Effector memory CD4-positive, alpha-beta T cell (primary cell): ENCODE results near the gene MTFP1.

Experiments
- DNase-seq, 3 donors: peaks; one replicate each; pipeline ENCODE4 v3.0.0-alpha.2; 2020
- H3K27ac ChIP-seq: 2 replicates; pipeline ENCODE4 v1.7.0; 2013; ENCODE audit warnings: mild to moderate bottlenecking, low read length, moderate library complexity; ENCODE audit not compliant: insufficient read depth, poor library complexity, severe bottlenecking
- H3K27me3 ChIP-seq: replicated peaks from 2 replicates; pipeline ENCODE4 v1.7.0; 2013; ENCODE audit warnings: mild to moderate bottlenecking, low read length; ENCODE audit not compliant: insufficient read depth, control insufficient read depth, poor library complexity, severe bottlenecking
- H3K36me3 ChIP-seq: 2 replicates; pipeline ENCODE4 v1.7.0; 2013; ENCODE audit warnings: mild to moderate bottlenecking, low read length, moderate library complexity; ENCODE audit not compliant: control insufficient read depth, insufficient read depth
- H3K4me1 ChIP-seq: 2 replicates; pipeline ENCODE4 v1.7.0; 2013; ENCODE audit warnings: low read length, mild to moderate bottlenecking; ENCODE audit not compliant: control insufficient read depth, insufficient read depth, poor library complexity, severe bottlenecking
- H3K4me3 ChIP-seq: 2 replicates; pipeline ENCODE4 v1.7.0; 2013; ENCODE audit warnings: low read length, low read depth, mild to moderate bottlenecking; ENCODE audit not compliant: insufficient read depth, poor library complexity, severe bottlenecking
- H3K9me3 ChIP-seq: 2 replicates; pipeline ENCODE4 v1.7.0; 2013; ENCODE audit warnings: mild to moderate bottlenecking, low read length, moderate library complexity; ENCODE audit not compliant: control insufficient read depth
- total RNA-seq, 3 donors: gene quantifications; one replicate each; lab custom pipeline; 2026; lab: John Stamatoyannopoulos, UW

MTFP1 gene, protein sequence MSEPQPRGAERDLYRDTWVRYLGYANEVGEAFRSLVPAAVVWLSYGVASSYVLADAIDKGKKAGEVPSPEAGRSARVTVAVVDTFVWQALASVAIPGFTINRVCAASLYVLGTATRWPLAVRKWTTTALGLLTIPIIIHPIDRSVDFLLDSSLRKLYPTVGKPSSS
- 1.2 to 9.2 (median 3.9) reads per million in 3 donors for total RNA-seq

DNA sequence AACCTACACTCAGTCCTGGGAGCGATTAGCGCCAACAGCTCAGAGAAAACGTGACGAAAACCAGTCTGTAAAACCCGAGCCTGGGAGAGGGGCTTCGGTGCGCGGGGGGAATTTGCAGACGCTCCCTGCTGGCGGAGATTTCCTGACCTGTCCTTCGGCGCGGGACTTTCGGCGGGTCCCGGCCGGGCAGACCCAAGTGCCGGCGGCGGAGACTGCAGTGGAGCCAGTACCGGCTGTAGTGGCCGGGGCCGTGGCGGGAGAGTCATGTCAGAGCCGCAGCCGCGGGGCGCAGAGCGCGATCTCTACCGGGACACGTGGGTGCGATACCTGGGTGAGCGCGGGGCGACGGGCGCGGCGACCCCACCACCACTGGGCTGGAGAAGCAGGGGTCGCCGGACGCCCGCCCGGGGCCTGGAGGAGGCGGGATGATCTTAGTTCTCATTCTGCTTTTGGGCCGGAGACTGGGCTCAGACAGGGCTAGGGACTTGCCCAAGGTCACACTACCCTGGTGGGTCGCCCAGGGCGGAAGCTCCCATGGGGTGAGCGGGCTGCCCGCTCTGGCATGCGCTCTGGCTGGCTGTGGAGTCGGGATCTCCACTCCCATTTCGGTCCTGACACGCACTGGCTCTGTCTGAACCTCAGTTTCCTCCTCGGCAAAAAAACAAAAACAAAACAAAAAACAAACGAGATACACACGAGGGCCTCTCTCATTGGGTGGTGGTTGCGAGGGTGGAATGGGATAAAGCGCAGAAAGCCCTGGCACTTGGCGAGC lies at the start of gene MTFP1:
MTFP1 (plus strand) TSS at position 153 of the 772 bp plus-strand sequence; CDS start at position 265, 112 bp downstream.
- H3K36me3 ChIP-seq: peaks cover 5% of the 10 kb centered on the region

DNA sequence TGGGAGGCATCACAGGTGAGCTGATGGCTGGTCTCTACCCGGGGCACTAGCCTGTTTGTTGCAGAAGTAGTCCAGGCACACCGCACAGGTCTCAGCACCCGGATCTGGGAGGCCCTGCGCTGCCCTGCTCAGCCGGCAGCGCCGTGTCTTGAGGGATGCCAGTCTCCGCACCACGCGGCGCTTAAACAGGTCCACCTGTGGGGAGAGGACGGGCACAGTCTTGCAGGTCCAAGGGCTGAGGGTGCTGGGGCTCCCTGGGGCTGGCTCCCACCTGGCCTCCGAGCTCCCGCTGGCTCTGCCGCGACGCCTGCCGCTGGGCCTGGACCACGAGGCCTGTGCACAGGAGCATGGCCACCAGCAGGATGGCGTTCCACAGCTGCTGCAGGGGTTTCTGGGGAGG lies 45.6 kb upstream of the MTFP1 start:
- no peaks in the 10 kb centered on the region for H3K36me3 ChIP-seq
- no peak overlapping the region for H3K4me3 ChIP-seq
- H3K9me3 ChIP-seq: no peaks in the 10 kb centered on the region
- H3K27me3 ChIP-seq: no peaks in the 10 kb centered on the region
- H3K27ac ChIP-seq: no peak overlapping the region
- no peak for DNase-seq
- no peaks in the 10 kb centered on the region for H3K4me1 ChIP-seq

More for the DNA sequence above, at the start of gene MTFP1:
- no peaks in the 10 kb centered on the region for H3K9me3 ChIP-seq
- no peaks in the 10 kb centered on the region for H3K27me3 ChIP-seq
- DNase-seq: peak in 2 of 3 donors; percentile 38 to 48
- H3K4me1 ChIP-seq: peaks cover 42% of the 10 kb centered on the region
- H3K4me3 ChIP-seq: peak within 1 kb of the TSS; percentile 80
- peak within 1 kb of the TSS; percentile 85 for H3K27ac ChIP-seq

DNA sequence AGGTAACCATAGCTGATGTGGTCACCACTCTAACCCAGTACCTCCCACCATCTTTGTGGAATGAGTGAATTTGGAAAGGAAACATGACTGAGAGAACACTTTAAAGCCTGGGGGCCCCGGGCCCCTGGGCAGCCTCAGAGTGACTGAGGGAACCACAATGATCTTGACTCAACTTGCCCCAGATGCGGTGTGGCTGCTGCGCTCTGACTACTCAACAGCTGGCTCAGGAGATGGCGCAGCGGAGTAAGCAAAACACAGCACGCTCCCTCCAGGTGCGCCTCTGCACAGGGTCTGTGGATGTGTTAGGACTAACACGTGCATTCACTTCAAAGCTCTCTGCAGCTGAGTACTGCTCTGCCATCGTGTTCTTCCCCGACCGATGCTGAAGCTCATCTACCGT lies 44.3 kb upstream of the MTFP1 start:
- no peaks in the 10 kb centered on the region for H3K9me3 ChIP-seq
- DNase-seq: no peak
- no peaks in the 10 kb centered on the region for H3K4me1 ChIP-seq
- no peak overlapping the region for H3K4me3 ChIP-seq
- no peak overlapping the region for H3K27ac ChIP-seq
- no peaks in the 10 kb centered on the region for H3K27me3 ChIP-seq
- H3K36me3 ChIP-seq: no peaks in the 10 kb centered on the region

DNA sequence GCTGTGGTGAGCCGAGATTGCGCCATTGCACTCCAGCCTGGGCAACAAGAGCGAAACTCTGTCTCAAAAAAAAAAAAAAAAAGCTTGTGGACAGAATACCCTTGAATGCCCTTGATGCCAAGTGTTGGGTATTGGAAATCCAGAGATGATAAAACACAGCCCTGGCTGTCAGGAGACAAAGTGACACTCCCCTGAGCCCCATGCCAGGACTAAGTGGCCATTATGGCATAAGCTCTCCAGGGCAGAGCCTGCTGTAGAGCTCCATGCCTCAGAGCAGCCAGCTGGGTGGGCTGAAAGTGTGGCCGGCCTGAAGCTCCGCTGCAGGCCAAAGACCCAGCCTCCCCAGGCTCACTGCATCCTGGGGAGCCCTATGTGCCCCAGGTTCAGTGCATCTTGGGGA lies 43.2 kb upstream of the MTFP1 start:
- Histone ChIP-seq H3K27ac (no peak overlapping the region), H3K9me3 (no peaks in the 10 kb centered on the region), H3K27me3 (no peaks in the 10 kb centered on the region), H3K4me3 (no peak overlapping the region), H3K36me3 (no peaks in the 10 kb centered on the region), H3K4me1 (peaks cover 6% of the 10 kb centered on the region)
- DNase-seq: no peak

- Histone ChIP-seq H3K36me3 (no peaks in the 10 kb centered on the region), H3K27me3 (no peaks in the 10 kb centered on the region), H3K4me3 (no peak overlapping the region), H3K4me1 (peaks cover 8% of the 10 kb centered on the region), H3K9me3 (no peaks in the 10 kb centered on the region), H3K27ac (no peak overlapping the region)
- DNase-seq: no peak
These were observed 42.5 kb upstream of the MTFP1 start for GRCh38 chr22:30383061-30383460.

DNA sequence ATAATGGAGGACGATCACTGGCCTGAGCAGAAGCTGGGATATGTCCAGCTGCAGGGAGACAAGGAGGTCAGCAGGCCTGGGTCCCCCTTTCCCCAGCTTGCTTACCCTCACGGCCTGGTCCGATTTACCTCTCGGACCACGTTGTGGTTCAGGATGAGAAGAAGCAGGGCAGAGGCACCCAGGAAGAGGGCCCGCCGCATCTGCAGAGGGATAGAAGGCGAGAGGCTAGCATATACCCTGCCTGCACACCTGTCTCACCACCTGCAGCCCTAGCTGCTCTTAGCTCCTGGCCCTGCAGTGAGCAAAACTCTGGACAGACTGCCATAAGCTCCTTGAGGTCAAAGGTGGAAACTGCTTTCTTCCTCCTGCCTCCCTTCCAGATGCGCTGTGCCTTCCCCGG lies 39.6 kb upstream of the MTFP1 start:
- Histone ChIP-seq H3K27ac (no peak overlapping the region), H3K4me3 (no peak overlapping the region)

DNA sequence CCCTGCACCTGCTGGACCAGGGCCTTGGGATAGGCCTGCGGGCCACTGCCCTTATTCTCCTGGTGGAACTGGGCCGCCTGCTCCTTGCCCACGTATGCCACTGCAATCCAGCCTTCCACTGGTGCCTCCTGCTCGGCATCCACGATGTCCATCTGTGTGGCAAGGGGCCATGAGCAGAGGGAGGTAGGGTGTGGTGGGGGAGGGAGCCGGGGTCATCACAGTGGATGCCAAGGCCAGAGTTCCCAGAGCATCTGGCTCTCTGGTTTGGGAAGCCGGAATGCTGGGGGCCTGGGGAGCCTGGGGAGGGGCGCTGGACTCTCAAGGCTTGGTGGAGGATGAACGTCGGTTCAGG lies 39.0 kb upstream of the MTFP1 start:
- DNase-seq: no peak
- H3K36me3 ChIP-seq: no peaks in the 10 kb centered on the region
- H3K4me3 ChIP-seq: peak overlapping the region; percentile 32
- H3K27me3 ChIP-seq: no peaks in the 10 kb centered on the region
- no peaks in the 10 kb centered on the region for H3K9me3 ChIP-seq
- H3K4me1 ChIP-seq: peaks cover 8% of the 10 kb centered on the region
- no peak overlapping the region for H3K27ac ChIP-seq

More for the DNA sequence above, 39.6 kb upstream of the MTFP1 start:
- Histone ChIP-seq H3K9me3 (no peaks in the 10 kb centered on the region), H3K27me3 (no peaks in the 10 kb centered on the region), H3K36me3 (no peaks in the 10 kb centered on the region), H3K4me1 (peaks cover 8% of the 10 kb centered on the region)
- DNase-seq: no peak

DNA sequence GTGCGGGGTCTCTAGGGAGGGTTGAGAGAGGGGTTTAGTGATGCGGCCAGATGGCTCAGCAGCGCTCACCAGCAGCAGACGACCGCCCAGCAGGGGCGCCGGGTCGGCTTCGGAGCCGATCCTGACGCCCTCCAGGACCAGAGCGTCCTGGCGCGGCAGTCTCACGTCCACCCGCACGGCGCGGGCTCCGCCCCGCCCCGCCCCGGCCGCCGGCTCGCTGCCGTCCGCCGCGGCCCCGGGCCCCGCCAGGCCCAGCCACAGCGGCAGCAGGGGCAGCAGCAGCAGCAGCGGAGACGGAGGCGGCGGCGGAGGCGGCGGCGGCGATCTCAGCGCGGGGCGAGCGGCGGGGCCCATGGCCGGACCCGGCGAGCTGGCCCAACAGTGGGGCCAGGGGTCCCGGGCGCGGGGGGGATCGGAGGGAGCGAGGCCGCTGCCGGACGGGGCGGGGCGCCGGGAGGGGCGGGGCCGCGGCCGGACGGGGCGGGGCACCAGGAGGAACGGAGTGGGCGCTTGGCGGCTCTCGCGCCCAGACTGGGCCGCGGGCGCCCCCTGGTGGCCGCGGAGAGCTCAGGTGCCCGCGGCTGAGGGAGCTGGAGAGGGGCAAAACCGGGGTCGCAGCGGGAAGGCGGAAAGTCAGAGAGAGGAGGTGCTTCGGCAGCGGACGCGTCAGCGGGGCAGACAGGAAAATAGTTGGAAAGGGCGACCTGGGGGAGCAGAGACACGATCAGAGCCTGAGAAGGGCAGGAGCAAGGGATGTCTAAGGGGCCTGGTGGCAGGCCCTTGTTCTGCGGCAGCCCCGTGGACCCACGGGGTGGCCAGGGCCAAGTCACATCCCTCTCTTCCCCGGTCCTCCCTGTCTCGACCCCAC lies 38.4 kb upstream of the MTFP1 start, which contains the start of gene RNF215:
RNF215 (minus strand) TSS at position 452 of the 868 bp plus-strand sequence; CDS start at position 354, 98 bp downstream.
- Histone ChIP-seq H3K36me3 (no peaks in the 10 kb centered on the region), H3K9me3 (no peaks in the 10 kb centered on the region), H3K27ac (no peak within 1 kb of the TSS), H3K27me3 (no peaks in the 10 kb centered on the region), H3K4me1 (peaks cover 8% of the 10 kb centered on the region), H3K4me3 (peak within 1 kb of the TSS; percentile 32)
- peak; percentile 62 to 73 (median 71) for DNase-seq

- Histone ChIP-seq H3K9me3 (no peaks in the 10 kb centered on the region), H3K36me3 (no peaks in the 10 kb centered on the region), H3K4me1 (peaks cover 9% of the 10 kb centered on the region), H3K27me3 (no peaks in the 10 kb centered on the region), H3K27ac (no peak overlapping the region), H3K4me3 (no peak overlapping the region)
- DNase-seq: peak; percentile 57 to 60 (median 58)
These were observed 34.4 kb upstream of the MTFP1 start for GRCh38 chr22:30390974-30391691.
